Caco-2 (cell line): Measurements from ENCODE around the gene PDE4D. TPM values are rescaled to one million over a fixed set of nuclear protein-coding genes. Genes with fewer than 3 reads are reported as not detected.

Experiments used
- BruUV-seq: library from RNA; stranded (reverse); fragments of 400-500 nt; replicated peaks from 2 replicates; lab custom pipeline; 2021; lab: Mats Ljungman, UMichigan
- CTCF ChIA-PET: fragments of 300-600 bp; sonication (Branson Sonifier 250); formaldehyde crosslinking; loops from one replicate; lab custom pipeline; 2022; ENCODE audit warnings: antibody characterized with exemption; lab: Charles Lee
- POLR2A ChIA-PET: fragments of 300-600 bp; sonication (Branson Sonifier 250); formaldehyde crosslinking; loops from one replicate; lab custom pipeline; 2022; ENCODE audit warnings: antibody characterized with exemption; lab: Charles Lee
- DNase-seq, 2 experiments: peaks; one replicate each; pipeline versions ENCODE4 v3.0.0 to v3.0.0-alpha.2; 2020 to 2022
- H3K27me3 ChIP-seq: replicated peaks from 2 replicates; pipeline ENCODE4 v1.6.0; 2011; ENCODE audit warnings: low read length; ENCODE audit not compliant: control insufficient read depth, insufficient read depth
- H3K36me3 ChIP-seq: 2 replicates; pipeline ENCODE4 v1.5.1; 2011; ENCODE audit warnings: low read length; ENCODE audit not compliant: control insufficient read depth, insufficient read depth
- H3K4me1 ChIP-seq: fragments of 250-450 bp; sonication (Bioruptor Pico); 2 replicates; pipeline ENCODE4 v1.5.1; 2020; ENCODE audit warnings: mild to moderate bottlenecking
- H3K4me3 ChIP-seq: 2 replicates; pipeline ENCODE4 v1.5.1; 2011; ENCODE audit warnings: low read depth, mild to moderate bottlenecking, control low read depth, low read length
- H3K9me3 ChIP-seq: fragments of 250-450 bp; sonication (Bioruptor Pico); 2 replicates; pipeline ENCODE4 v1.5.1; 2020; ENCODE audit warnings: mild to moderate bottlenecking, moderate library complexity
- H3K27ac Mint-ChIP-seq: one replicate; pipeline ENCODE4 v1.8.0; 2022; ENCODE audit warnings: mixed read lengths; ENCODE audit not compliant: unreplicated experiment
- H3K27me3 Mint-ChIP-seq: one replicate; pipeline ENCODE4 v1.8.0; 2022; ENCODE audit warnings: mixed read lengths; ENCODE audit not compliant: insufficient read depth, unreplicated experiment
- H3K36me3 Mint-ChIP-seq: one replicate; pipeline ENCODE4 v1.8.0; 2022; ENCODE audit warnings: mild to moderate bottlenecking, mixed read lengths; ENCODE audit not compliant: insufficient read depth, unreplicated experiment
- H3K4me1 Mint-ChIP-seq: one replicate; pipeline ENCODE4 v1.8.0; 2022; ENCODE audit warnings: low read depth, mixed read lengths; ENCODE audit not compliant: unreplicated experiment
- H3K4me3 Mint-ChIP-seq: one replicate; pipeline ENCODE4 v1.8.0; 2022; ENCODE audit warnings: mild to moderate bottlenecking, moderate library complexity, mixed read lengths; ENCODE audit not compliant: unreplicated experiment
- H3K9me3 Mint-ChIP-seq: one replicate; pipeline ENCODE4 v1.8.0; 2022; ENCODE audit warnings: mixed read lengths; ENCODE audit not compliant: unreplicated experiment
- CTCF ChIP-seq, 2 experiments: fragments of 200-600 bp in 1 of 2; IDR thresholded peaks; 1 replicate in 1 of 2; 2 replicates in 1 of 2; pipeline versions ENCODE4 v1.5.1 to v1.8.0; 2011 to 2022; ENCODE audit warnings: antibody characterized with exemption in 1 of 2, control low read depth in 1 of 2, inconsistent platforms in 1 of 2, low read depth in 1 of 2, low read length in 1 of 2, mild to moderate bottlenecking in 1 of 2, moderate library complexity in 1 of 2; ENCODE audit not compliant: insufficient read depth in 1 of 2, severe bottlenecking in 1 of 2, unreplicated experiment in 1 of 2
- intact Hi-C: fragments of 100-400 bp; cut with micrococcal nuclease; formaldehyde crosslinking; loops from one replicate; pipeline ENCODE4 v1.10.0; 2022; ENCODE audit not compliant: unreplicated experiment
- total RNA-seq: library from RNA; stranded (reverse); gene quantifications from 2 replicates; pipeline ENCODE4 v1.2.3, GENCODE V29; 2022

The PDE4D gene
- total RNA-seq, 1 experiment from 2014 or later, result 89.8 TPM

GRCh38 chr5:59814537-59814872 lies 79.0 kb downstream of the PDE4D start:
- DNase-seq, result no peak
- H3K4me1 Mint-ChIP-seq, result peaks cover 6% of the 10 kb centered on the region
- Histone ChIP-seq H3K4me1 (0 out of 2 replicates have a peak, but pooled peaks cover 5% of the 10 kb centered on the region), H3K4me3 (no peak overlapping the region), H3K36me3 (no peaks in the 10 kb centered on the region), H3K27me3 (no peaks in the 10 kb centered on the region), H3K9me3 (no peaks in the 10 kb centered on the region)
- no peaks in the 10 kb centered on the region for H3K36me3 Mint-ChIP-seq
- no peak overlapping the region for H3K4me3 Mint-ChIP-seq
- H3K9me3 Mint-ChIP-seq, result no peaks in the 10 kb centered on the region
- BruUV-seq, result no TSS peak
- intact Hi-C loops, result loop anchor here (1.0 to 5.0 kb wide), 4 partner anchors 347 to 858 kb away; no protein-coding TSS in a partner anchor
- peaks cover 16% of the 10 kb centered on the region for H3K27me3 Mint-ChIP-seq
- TF ChIP-seq CTCF (IDR thresholded peaks at IDR 0.05; ENCODE audit: insufficient read depth in 1 of 2, low read depth in 1 of 2, low read length in 1 of 2, severe bottlenecking in 1 of 2, unreplicated experiment in 1 of 2), result no peak
- CTCF ChIA-PET, result interaction anchor here (0.6 kb wide), 1 partner anchor 379 kb away, joined by 3 read pairs; no protein-coding TSS in a partner anchor
- no peak overlapping the region for H3K27ac Mint-ChIP-seq
- POLR2A ChIA-PET, result no interaction called here

GRCh38 chr5:59813761-59814536 lies 79.6 kb downstream of the PDE4D start:
- TF ChIP-seq CTCF (IDR thresholded peaks at IDR 0.05; ENCODE audit: insufficient read depth in 1 of 2, low read depth in 1 of 2, low read length in 1 of 2, severe bottlenecking in 1 of 2, unreplicated experiment in 1 of 2), result peak; percentile 46 to 49
- no peaks in the 10 kb centered on the region for H3K9me3 ChIP-seq
- no peaks in the 10 kb centered on the region for H3K36me3 ChIP-seq
- peak; percentile 42 to 53 for DNase-seq
- no peak overlapping the region for H3K4me3 Mint-ChIP-seq
- ChIA-PET CTCF (interaction anchor here (0.6 to 1.1 kb wide), 2 partner anchors 13 to 109 kb away, joined by 5 to 6 read pairs; no protein-coding TSS in a partner anchor), POLR2A (no interaction called here)
- no peak overlapping the region for H3K27ac Mint-ChIP-seq
- intact Hi-C loops, result loop anchor here (1.0 to 5.0 kb wide), 5 partner anchors 347 to 858 kb away; no protein-coding TSS in a partner anchor
- H3K9me3 Mint-ChIP-seq, result no peaks in the 10 kb centered on the region
- BruUV-seq, result no TSS peak
- no peaks in the 10 kb centered on the region for H3K27me3 ChIP-seq
- 0 out of 2 replicates have a peak, but pooled peaks cover 5% of the 10 kb centered on the region for H3K4me1 ChIP-seq
- H3K4me3 ChIP-seq, result no peak overlapping the region
- peaks cover 16% of the 10 kb centered on the region for H3K27me3 Mint-ChIP-seq
- no peaks in the 10 kb centered on the region for H3K36me3 Mint-ChIP-seq
- H3K4me1 Mint-ChIP-seq, result peaks cover 6% of the 10 kb centered on the region

- peak overlapping the region; percentile 17 for H3K4me3 Mint-ChIP-seq
- H3K27me3 ChIP-seq, result no peaks in the 10 kb centered on the region
- peak; percentile 89 to 94 for TF ChIP-seq CTCF (IDR thresholded peaks at IDR 0.05; ENCODE audit: insufficient read depth in 1 of 2, low read depth in 1 of 2, low read length in 1 of 2, severe bottlenecking in 1 of 2, unreplicated experiment in 1 of 2)
- H3K4me1 ChIP-seq, result 0 out of 2 replicates have a peak, but pooled peaks cover 5% of the 10 kb centered on the region
- no peak overlapping the region for H3K4me3 ChIP-seq
- no peaks in the 10 kb centered on the region for H3K36me3 ChIP-seq
- no TSS peak for BruUV-seq
- peaks cover 6% of the 10 kb centered on the region for H3K4me1 Mint-ChIP-seq
- no peaks in the 10 kb centered on the region for H3K9me3 Mint-ChIP-seq
- peaks cover 12% of the 10 kb centered on the region for H3K27me3 Mint-ChIP-seq
- intact Hi-C loops, result loop anchor here (1.0 to 5.0 kb wide), 7 partner anchors 113 to 862 kb away; no protein-coding TSS in a partner anchor
- CTCF ChIA-PET, result interaction anchor here (0.6 to 2.2 kb wide), 4 partner anchors 10 to 476 kb away, joined by 3 to 8 read pairs (median 4); no protein-coding TSS in a partner anchor
- no peaks in the 10 kb centered on the region for H3K9me3 ChIP-seq
- POLR2A ChIA-PET, result no interaction called here
- no peak overlapping the region for H3K27ac Mint-ChIP-seq
- DNase-seq, result peak; percentile 60 to 61
- no peaks in the 10 kb centered on the region for H3K36me3 Mint-ChIP-seq
Measured at GRCh38 chr5:59810041-59810440, 83.5 kb downstream of the PDE4D start.
